ENCODE measurements around the gene SNX9. TPM values are rescaled to one million over a fixed set of nuclear protein-coding genes. Genes with fewer than 3 reads are reported as not detected.

Gene SNX9
- total RNA-seq, 4 donors from 2014 or later: 13.7 to 57.2 (median 50.7) TPM

GRCh38 chr6:157955675-157956074 is 132.6 kb downstream of the SNX9 start:
- no peak overlapping the region for H3K4me3 ChIP-seq
- H3K36me3 ChIP-seq: no peaks in the 10 kb centered on the region
- intact Hi-C loops (cut with DNase I; ENCODE audit: low total_unique reads): no loop called here
- H3K4me1 ChIP-seq: peaks cover 0 to 50% (median 37%) of the 10 kb centered on the region in 4 donors
- H3K27ac ChIP-seq: peak overlapping the region; percentile 85 to 94 (median 92)
- no peak for DNase-seq
- no peak for TF ChIP-seq POLR2A (IDR thresholded peaks at IDR 0.05)
- no peak for TF ChIP-seq CTCF (IDR thresholded peaks at IDR 0.05)
- no peak for TF ChIP-seq POLR2AphosphoS5 (IDR thresholded peaks at IDR 0.05)
- no peak for TF ChIP-seq EP300 (IDR thresholded peaks at IDR 0.05; ENCODE audit: low read depth)
- peaks cover 17 to 23% of the 10 kb centered on the region in 2 donors for H3K9me3 ChIP-seq
- H3K27me3 ChIP-seq: no peaks in the 10 kb centered on the region
- WGBS, 2 donors (ENCODE audit: low coverage in 1 of 2): 64 to 81% methylated on average over 2 to 6 of the region's 6 CpGs
- in situ Hi-C loops (cut with MboI; ENCODE audit: low pct_ligation_motif_present in 1 of 4, low pct_unique_long_range_greater_than_20kb in 1 of 4, low sequenced_read_pairs in 3 of 4): no loop called here

GRCh38 chr6:157956171-157956730 is 133.2 kb downstream of the SNX9 start:
- in situ Hi-C loops (cut with MboI; ENCODE audit: low pct_ligation_motif_present in 1 of 4, low pct_unique_long_range_greater_than_20kb in 1 of 4, low sequenced_read_pairs in 3 of 4) (no loop called here), intact Hi-C loops (cut with DNase I; ENCODE audit: low total_unique reads) (no loop called here)
- TF ChIP-seq CTCF (IDR thresholded peaks at IDR 0.05) (no peak), POLR2A (IDR thresholded peaks at IDR 0.05) (no peak), EP300 (IDR thresholded peaks at IDR 0.05; ENCODE audit: low read depth) (no peak), POLR2AphosphoS5 (IDR thresholded peaks at IDR 0.05) (no peak)
- Histone ChIP-seq H3K9me3 (peaks cover 17 to 23% of the 10 kb centered on the region in 2 donors), H3K27ac (peak overlapping the region; percentile 85 to 94 (median 92)), H3K4me1 (peaks cover 0 to 50% (median 37%) of the 10 kb centered on the region in 4 donors), H3K36me3 (no peaks in the 10 kb centered on the region), H3K27me3 (no peaks in the 10 kb centered on the region), H3K4me3 (no peak overlapping the region)
- 90% methylated on average over 12 of the region's 12 CpGs; no CpG with 5 or more reads in 1 of the 2 donors for WGBS, 2 donors (ENCODE audit: low coverage in 1 of 2)
- DNase-seq: no peak

GRCh38 chr6:157959451-157960227 is 136.6 kb downstream of the SNX9 start:
- no peak for DNase-seq
- Histone ChIP-seq H3K27ac (no peak overlapping the region), H3K27me3 (no peaks in the 10 kb centered on the region), H3K4me1 (peaks cover 0 to 39% (median 16%) of the 10 kb centered on the region in 4 donors), H3K4me3 (no peak overlapping the region), H3K36me3 (no peaks in the 10 kb centered on the region), H3K9me3 (peaks cover 17 to 23% of the 10 kb centered on the region in 2 donors)
- intact Hi-C loops (cut with DNase I; ENCODE audit: low total_unique reads) (no loop called here), in situ Hi-C loops (cut with MboI; ENCODE audit: low pct_ligation_motif_present in 1 of 4, low pct_unique_long_range_greater_than_20kb in 1 of 4, low sequenced_read_pairs in 3 of 4) (no loop called here)
- WGBS, 2 donors (ENCODE audit: low coverage in 1 of 2): 89 to 100% methylated on average over 1 of the region's 1 CpG
- TF ChIP-seq POLR2AphosphoS5 (IDR thresholded peaks at IDR 0.05): no peak

GRCh38 chr6:157961153-157961831 is 138.2 kb downstream of the SNX9 start:
- TF ChIP-seq POLR2AphosphoS5 (IDR thresholded peaks at IDR 0.05): no peak
- no peak for TF ChIP-seq POLR2A (IDR thresholded peaks at IDR 0.05)
- no peak for TF ChIP-seq EP300 (IDR thresholded peaks at IDR 0.05; ENCODE audit: low read depth)
- TF ChIP-seq CTCF (IDR thresholded peaks at IDR 0.05): no peak
- Histone ChIP-seq H3K4me1 (peaks cover 0 to 34% (median 9%) of the 10 kb centered on the region in 4 donors), H3K27ac (no peak overlapping the region), H3K27me3 (no peaks in the 10 kb centered on the region), H3K9me3 (peaks cover 17 to 23% of the 10 kb centered on the region in 2 donors), H3K36me3 (no peaks in the 10 kb centered on the region), H3K4me3 (no peak overlapping the region)
- no peak for DNase-seq
- intact Hi-C loops (cut with DNase I; ENCODE audit: low total_unique reads): no loop called here
- in situ Hi-C loops (cut with MboI; ENCODE audit: low pct_ligation_motif_present in 1 of 4, low pct_unique_long_range_greater_than_20kb in 1 of 4, low sequenced_read_pairs in 3 of 4): no loop called here
- WGBS, 2 donors (ENCODE audit: low coverage in 1 of 2): 81 to 93% methylated on average over 5 of the region's 5 CpGs

All from transverse colon (tissue), 4 donors.